CD4-positive, alpha-beta T cell treated with Interleukin-17A for 1 hour (primary cell): ENCODE measurements around the gene SLC31A1.
"Not testable (repeated sequence)": the region's sequence is repeated elsewhere in the genome, so short reads cannot be mapped to it uniquely, and the experiment has no call there.

Experiments
- DNase-seq: peaks from one replicate; pipeline ENCODE4 v3.0.0-alpha.2; 2020

Gene SLC31A1

GRCh38 chr9:113267911-113268566, 46.7 kb downstream of the SLC31A1 start:
- DNase-seq = no peak

- DNase-seq = no peak
Measured at GRCh38 chr9:113269355-113269754, 48.0 kb downstream of the SLC31A1 start.

- no peak for DNase-seq
Measured at GRCh38 chr9:113269871-113270270, 48.5 kb downstream of the SLC31A1 start.

- DNase-seq = peak; percentile 79
Measured at GRCh38 chr9:113274474-113275156, 53.3 kb downstream of the SLC31A1 start.

- peak; percentile 96 for DNase-seq
Measured at GRCh38 chr9:113275157-113276131, 54.1 kb downstream of the SLC31A1 start, which contains the start of the genes CDC26 and PRPF4. CDC26 (minus strand) TSS chr9:113275572; CDS start chr9:113272507, 3,065 bp downstream. PRPF4 (plus strand) TSS chr9:113275658; CDS start chr9:113275744, 86 bp downstream.

- DNase-seq = no peak
Measured at GRCh38 chr9:113278840-113279239, 57.5 kb downstream of the SLC31A1 start.

GRCh38 chr9:113281356-113281755, 60.0 kb downstream of the SLC31A1 start:
- DNase-seq = no peak

GRCh38 chr9:113289091-113289490, 67.7 kb downstream of the SLC31A1 start:
- no peak for DNase-seq

- no peak for DNase-seq
Measured at GRCh38 chr9:113290052-113290607, 68.8 kb downstream of the SLC31A1 start.

- no peak for DNase-seq
Measured at GRCh38 chr9:113293285-113293878, 72.0 kb downstream of the SLC31A1 start.

GRCh38 chr9:113296247-113296646, 74.9 kb downstream of the SLC31A1 start:
- not testable (repeated sequence) for DNase-seq

GRCh38 chr9:113296796-113297558, 75.6 kb downstream of the SLC31A1 start:
- no peak for DNase-seq

- DNase-seq = no peak
Measured at GRCh38 chr9:113298311-113298710, 77.0 kb downstream of the SLC31A1 start.

- DNase-seq = no peak
Measured at GRCh38 chr9:113298924-113299770, 77.8 kb downstream of the SLC31A1 start.

GRCh38 chr9:113299800-113300292, 78.5 kb downstream of the SLC31A1 start:
- DNase-seq = peak; percentile 8

- no peak for DNase-seq
Measured at GRCh38 chr9:113301548-113301947, 80.2 kb downstream of the SLC31A1 start.

- no peak for DNase-seq
Measured at GRCh38 chr9:113302792-113303418, 81.6 kb downstream of the SLC31A1 start, which contains the start of gene RNF183. RNF183 (minus strand) TSS chr9:113303376; CDS start chr9:113298184, 5,192 bp downstream.

- no peak for DNase-seq
Measured at GRCh38 chr9:113306566-113306965, 85.2 kb downstream of the SLC31A1 start.

- no peak for DNase-seq
Measured at GRCh38 chr9:113307396-113307975, 86.1 kb downstream of the SLC31A1 start.
